ENCODE results near the gene PMEPA1.

DNA sequence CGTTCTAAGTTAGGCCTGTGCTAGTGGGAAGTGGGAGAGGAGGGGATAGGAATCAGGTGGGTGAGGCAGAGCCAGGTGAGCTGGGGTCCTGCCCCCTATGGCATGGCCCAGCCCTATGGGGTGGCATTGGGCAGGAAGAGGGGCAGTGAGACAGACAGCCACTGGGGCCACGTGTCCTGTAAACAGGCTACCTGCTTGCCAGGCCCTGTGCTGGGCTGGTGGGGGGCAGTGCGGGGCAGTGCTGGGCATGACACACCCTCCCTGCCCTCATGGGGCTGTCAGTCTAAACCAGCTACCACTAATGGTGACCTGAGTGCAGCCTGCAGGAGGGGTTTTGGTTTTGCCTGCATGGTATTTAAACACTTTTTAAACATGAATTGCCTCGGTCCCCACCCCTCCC, 10.1 kb upstream of the PMEPA1 start:
- TF ChIP-seq, protein P1, sequence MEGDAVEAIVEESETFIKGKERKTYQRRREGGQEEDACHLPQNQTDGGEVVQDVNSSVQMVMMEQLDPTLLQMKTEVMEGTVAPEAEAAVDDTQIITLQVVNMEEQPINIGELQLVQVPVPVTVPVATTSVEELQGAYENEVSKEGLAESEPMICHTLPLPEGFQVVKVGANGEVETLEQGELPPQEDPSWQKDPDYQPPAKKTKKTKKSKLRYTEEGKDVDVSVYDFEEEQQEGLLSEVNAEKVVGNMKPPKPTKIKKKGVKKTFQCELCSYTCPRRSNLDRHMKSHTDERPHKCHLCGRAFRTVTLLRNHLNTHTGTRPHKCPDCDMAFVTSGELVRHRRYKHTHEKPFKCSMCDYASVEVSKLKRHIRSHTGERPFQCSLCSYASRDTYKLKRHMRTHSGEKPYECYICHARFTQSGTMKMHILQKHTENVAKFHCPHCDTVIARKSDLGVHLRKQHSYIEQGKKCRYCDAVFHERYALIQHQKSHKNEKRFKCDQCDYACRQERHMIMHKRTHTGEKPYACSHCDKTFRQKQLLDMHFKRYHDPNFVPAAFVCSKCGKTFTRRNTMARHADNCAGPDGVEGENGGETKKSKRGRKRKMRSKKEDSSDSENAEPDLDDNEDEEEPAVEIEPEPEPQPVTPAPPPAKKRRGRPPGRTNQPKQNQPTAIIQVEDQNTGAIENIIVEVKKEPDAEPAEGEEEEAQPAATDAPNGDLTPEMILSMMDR (IDR thresholded peaks at IDR 0.05), result no peak
- no peak for TF ChIP-seq EP300 (IDR thresholded peaks at IDR 0.05)
